ENCODE measurements around the gene MRPL36.

The MRPL36 gene

GRCh38 chr5:1756481-1756880 is 43.2 kb downstream of the MRPL36 start:
- no peak for DNase-seq
- Mint-ChIP-seq H3K36me3 (ENCODE audit: low read depth) (no peaks in the 10 kb centered on the region), H3K9me3 (peaks cover 20% of the 10 kb centered on the region), H3K27ac (no peak overlapping the region), H3K4me3 (no peak overlapping the region), H3K4me1 (peaks cover 35% of the 10 kb centered on the region), H3K27me3 (ENCODE audit: low read depth, poor library complexity) (peaks cover 8% of the 10 kb centered on the region)
- TF ChIP-seq CTCF (IDR thresholded peaks at IDR 0.05) = no peak

GRCh38 chr5:1755321-1755949 is 44.2 kb downstream of the MRPL36 start:
- H3K4me3 Mint-ChIP-seq = no peak overlapping the region
- H3K27ac Mint-ChIP-seq = no peak overlapping the region
- peaks cover 31% of the 10 kb centered on the region for H3K4me1 Mint-ChIP-seq
- H3K9me3 Mint-ChIP-seq = peaks cover 20% of the 10 kb centered on the region
- DNase-seq = peak; percentile 1
- no peaks in the 10 kb centered on the region for H3K36me3 Mint-ChIP-seq (ENCODE audit: low read depth)
- peaks cover 16% of the 10 kb centered on the region for H3K27me3 Mint-ChIP-seq (ENCODE audit: low read depth, poor library complexity)
- no peak for TF ChIP-seq CTCF (IDR thresholded peaks at IDR 0.05)

- Mint-ChIP-seq H3K27ac (no peak overlapping the region), H3K36me3 (ENCODE audit: low read depth) (no peaks in the 10 kb centered on the region), H3K4me3 (no peak overlapping the region), H3K9me3 (peaks cover 20% of the 10 kb centered on the region), H3K27me3 (ENCODE audit: low read depth, poor library complexity) (peaks cover 23% of the 10 kb centered on the region), H3K4me1 (peaks cover 31% of the 10 kb centered on the region)
- no peak for TF ChIP-seq CTCF (IDR thresholded peaks at IDR 0.05)
- DNase-seq = peak; percentile 1
Measured at GRCh38 chr5:1754531-1755220, 45.0 kb downstream of the MRPL36 start.

GRCh38 chr5:1753490-1753889 is 46.1 kb downstream of the MRPL36 start:
- TF ChIP-seq CTCF (IDR thresholded peaks at IDR 0.05) = no peak
- peaks cover 23% of the 10 kb centered on the region for H3K27me3 Mint-ChIP-seq (ENCODE audit: low read depth, poor library complexity)
- H3K36me3 Mint-ChIP-seq (ENCODE audit: low read depth) = no peaks in the 10 kb centered on the region
- peaks cover 15% of the 10 kb centered on the region for H3K9me3 Mint-ChIP-seq
- no peak overlapping the region for H3K27ac Mint-ChIP-seq
- no peak for DNase-seq
- H3K4me3 Mint-ChIP-seq = no peak overlapping the region
- peaks cover 31% of the 10 kb centered on the region for H3K4me1 Mint-ChIP-seq

GRCh38 chr5:1752881-1753280 is 46.8 kb downstream of the MRPL36 start:
- TF ChIP-seq CTCF (IDR thresholded peaks at IDR 0.05) = no peak
- DNase-seq = no peak
- Mint-ChIP-seq H3K4me3 (no peak overlapping the region), H3K4me1 (peaks cover 37% of the 10 kb centered on the region), H3K27me3 (ENCODE audit: low read depth, poor library complexity) (peaks cover 28% of the 10 kb centered on the region), H3K27ac (no peak overlapping the region), H3K9me3 (peaks cover 9% of the 10 kb centered on the region), H3K36me3 (ENCODE audit: low read depth) (no peaks in the 10 kb centered on the region)
